Gastroesophageal sphincter (tissue), 3 donors: Measurements from ENCODE around the gene CMA1.

Source experiments
- EP300 ChIP-seq: sonication (generic); formaldehyde crosslinking; IDR thresholded peaks from one replicate; pipeline ENCODE4 v1.6.1; 2017; ENCODE audit warnings: antibody characterized with exemption, mild to moderate bottlenecking
- POLR2A ChIP-seq, 2 donors: fragments of 450-650 bp; IDR thresholded peaks; one replicate each; pipeline ENCODE4 v1.6.1; 2017; ENCODE audit warnings: antibody characterized with exemption in 2 of 2, mild to moderate bottlenecking in 2 of 2, moderate library complexity in 1 of 2
- POLR2AphosphoS5 ChIP-seq: sonication (generic); formaldehyde crosslinking; IDR thresholded peaks from one replicate; pipeline ENCODE4 v1.6.1; 2017; ENCODE audit warnings: antibody characterized with exemption
- TF ChIP-seq, protein P1 (sequence below), 4 experiments: fragments of 200-600 bp in 2 of 4; fragments of 450-650 bp in 2 of 4; sonication (generic) in 1 of 4; IDR thresholded peaks; one replicate each; pipeline ENCODE4 v1.5.1; 2017 to 2019; ENCODE audit warnings: antibody characterized with exemption in 4 of 4, mild to moderate bottlenecking in 2 of 4, moderate library complexity in 2 of 4

GRCh38 chr14:24465805-24466204, 42.3 kb downstream of the CMA1 start:
- TF ChIP-seq, protein P1, sequence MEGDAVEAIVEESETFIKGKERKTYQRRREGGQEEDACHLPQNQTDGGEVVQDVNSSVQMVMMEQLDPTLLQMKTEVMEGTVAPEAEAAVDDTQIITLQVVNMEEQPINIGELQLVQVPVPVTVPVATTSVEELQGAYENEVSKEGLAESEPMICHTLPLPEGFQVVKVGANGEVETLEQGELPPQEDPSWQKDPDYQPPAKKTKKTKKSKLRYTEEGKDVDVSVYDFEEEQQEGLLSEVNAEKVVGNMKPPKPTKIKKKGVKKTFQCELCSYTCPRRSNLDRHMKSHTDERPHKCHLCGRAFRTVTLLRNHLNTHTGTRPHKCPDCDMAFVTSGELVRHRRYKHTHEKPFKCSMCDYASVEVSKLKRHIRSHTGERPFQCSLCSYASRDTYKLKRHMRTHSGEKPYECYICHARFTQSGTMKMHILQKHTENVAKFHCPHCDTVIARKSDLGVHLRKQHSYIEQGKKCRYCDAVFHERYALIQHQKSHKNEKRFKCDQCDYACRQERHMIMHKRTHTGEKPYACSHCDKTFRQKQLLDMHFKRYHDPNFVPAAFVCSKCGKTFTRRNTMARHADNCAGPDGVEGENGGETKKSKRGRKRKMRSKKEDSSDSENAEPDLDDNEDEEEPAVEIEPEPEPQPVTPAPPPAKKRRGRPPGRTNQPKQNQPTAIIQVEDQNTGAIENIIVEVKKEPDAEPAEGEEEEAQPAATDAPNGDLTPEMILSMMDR (IDR thresholded peaks at IDR 0.05), result no peak
- TF ChIP-seq POLR2AphosphoS5, result no peak
- TF ChIP-seq POLR2A (IDR thresholded peaks at IDR 0.05), result no peak
- TF ChIP-seq EP300, result no peak
